Neural cell (in vitro differentiated cells): ENCODE results near the gene ODAM. TPM values are rescaled to one million over a fixed set of nuclear protein-coding genes. Genes with fewer than 3 reads are reported as not detected.
"Not testable (repeated sequence)": the region's sequence is repeated elsewhere in the genome, so short reads cannot be mapped to it uniquely, and the experiment has no call there.

Source experiments
- H2AFZ ChIP-seq: fragments of 200-600, 300-800 bp; sonication (generic), shearing (Covaris generic); 2 replicates; pipeline ENCODE4 v1.6.0; 2014; ENCODE audit warnings: low read depth, mild to moderate bottlenecking, antibody characterized with exemption, low read length, moderate library complexity
- H3F3A ChIP-seq: fragments of 200-600 bp; shearing (Covaris generic); 2 replicates; pipeline ENCODE4 v1.6.1; 2016; ENCODE audit warnings: mild to moderate bottlenecking, moderate library complexity, mixed read lengths, antibody characterized with exemption, low read length; ENCODE audit not compliant: insufficient read depth, poor library complexity, severe bottlenecking
- H3K27ac ChIP-seq: fragments of 200-600, 300-800 bp; sonication (generic), shearing (Covaris generic); 2 replicates; pipeline ENCODE4 v1.5.1; 2014; ENCODE audit warnings: mild to moderate bottlenecking, low read length, moderate library complexity
- H3K27me3 ChIP-seq: fragments of 300-800, 200-600 bp; sonication (generic), shearing (Covaris generic); 2 replicates; pipeline ENCODE4 v1.6.0; 2014; ENCODE audit warnings: mild to moderate bottlenecking, low read depth, low read length, moderate library complexity; ENCODE audit not compliant: insufficient read depth
- H3K36me3 ChIP-seq: fragments of 300-800, 200-600 bp; sonication (generic), shearing (Covaris generic); 2 replicates; pipeline ENCODE4 v1.5.1; 2014; ENCODE audit warnings: mild to moderate bottlenecking, antibody characterized with exemption, low read length, moderate library complexity; ENCODE audit not compliant: insufficient read depth
- H3K4me2 ChIP-seq: fragments of 300-800, 200-600 bp; sonication (generic), shearing (Covaris generic); 2 replicates; pipeline ENCODE4 v1.6.0; 2014; ENCODE audit warnings: mild to moderate bottlenecking, low read length
- H3K4me3 ChIP-seq: fragments of 300-800, 200-600 bp; sonication (generic), shearing (Covaris generic); 2 replicates; pipeline ENCODE4 v1.5.1; 2014; ENCODE audit warnings: mild to moderate bottlenecking, low read length, moderate library complexity
- H3K79me2 ChIP-seq: fragments of 200-600 bp; shearing (Covaris generic); replicated peaks from 2 replicates; pipeline ENCODE4 v1.6.0; 2014; ENCODE audit warnings: mild to moderate bottlenecking, low read length, moderate library complexity; ENCODE audit not compliant: insufficient read depth
- H3K9ac ChIP-seq: fragments of 300-800, 200-600 bp; sonication (generic), shearing (Covaris generic); 2 replicates; pipeline ENCODE4 v1.6.1; 2016; ENCODE audit warnings: mild to moderate bottlenecking, low read length, mixed read lengths
- H3K9me2 ChIP-seq: fragments of 200-600 bp; shearing (Covaris generic); 2 replicates; pipeline ENCODE4 v1.6.1; 2016; ENCODE audit warnings: mild to moderate bottlenecking, low read length, mixed read lengths; ENCODE audit not compliant: insufficient read depth
- H3K9me3 ChIP-seq: fragments of 200-600, 300-800 bp; sonication (generic), shearing (Covaris generic); 2 replicates; pipeline ENCODE4 v1.6.1; 2016; ENCODE audit warnings: mild to moderate bottlenecking, mixed run types, low read length, moderate library complexity, mixed read lengths
- H4K20me1 ChIP-seq: fragments of 200-600 bp; shearing (Covaris generic); 2 replicates; pipeline ENCODE4 v1.6.1; 2016; ENCODE audit warnings: mild to moderate bottlenecking, mixed run types; ENCODE audit not compliant: insufficient read depth
- EP300 ChIP-seq: fragments of 450-650 bp; conservative IDR thresholded peaks from 2 replicates; pipeline ENCODE4 v1.6.1; 2014; ENCODE audit warnings: antibody characterized with exemption, mild to moderate bottlenecking, moderate library complexity; ENCODE audit not compliant: poor library complexity, severe bottlenecking
- EZH2 ChIP-seq: fragments of 200-600, 300-800 bp; shearing (Covaris generic), sonication (generic); IDR thresholded peaks from 2 replicates; pipeline ENCODE4 v1.6.1; 2014; ENCODE audit warnings: antibody characterized with exemption, low read length, borderline replicate concordance, mild to moderate bottlenecking; ENCODE audit not compliant: insufficient read depth, poor library complexity, severe bottlenecking
- MXI1 ChIP-seq: fragments of 450-650 bp; conservative IDR thresholded peaks from 2 replicates; pipeline ENCODE4 v1.6.1; 2014; ENCODE audit warnings: antibody characterized with exemption, mild to moderate bottlenecking; ENCODE audit not compliant: poor library complexity, severe bottlenecking
- POLR2AphosphoS5 ChIP-seq: IDR thresholded peaks from 2 replicates; pipeline ENCODE4 v1.6.1; 2012
- REST ChIP-seq: IDR thresholded peaks from 2 replicates; pipeline ENCODE4 v1.6.1; 2012; ENCODE audit warnings: borderline replicate concordance
- SMC3 ChIP-seq: fragments of 450-650 bp; conservative IDR thresholded peaks from 2 replicates; pipeline ENCODE4 v1.6.1; 2014; ENCODE audit warnings: antibody characterized with exemption, mild to moderate bottlenecking, moderate library complexity; ENCODE audit not compliant: poor library complexity
- TAF1 ChIP-seq: IDR thresholded peaks from 2 replicates; pipeline ENCODE4 v1.6.1; 2012; ENCODE audit warnings: low read depth
- polyA plus RNA-seq: library from polyadenylated mRNA; depleted of rRNA; stranded (reverse); fragments of >200 nt; gene quantifications from 2 replicates; pipeline ENCODE4 v1.2.3, GENCODE V29; 2014

The ODAM gene
- polyA plus RNA-seq, 1 donor from 2014 or later = not detected

GRCh38 chr4:70221389-70221788, 25.9 kb downstream of the ODAM start:
- not testable (repeated sequence) for H2AFZ ChIP-seq, H3K27ac ChIP-seq, H3K27me3 ChIP-seq, H3K9me2 ChIP-seq, H3K4me2 ChIP-seq, H3K9ac ChIP-seq, H3K4me3 ChIP-seq, H4K20me1 ChIP-seq, H3F3A ChIP-seq, H3K9me3 ChIP-seq, H3K36me3 ChIP-seq, H3K79me2 ChIP-seq

GRCh38 chr4:70221818-70222217, 26.3 kb downstream of the ODAM start:
- not testable (repeated sequence) for H2AFZ ChIP-seq, H3K9ac ChIP-seq, H4K20me1 ChIP-seq, H3K4me3 ChIP-seq, H3K36me3 ChIP-seq, H3K27ac ChIP-seq, H3K79me2 ChIP-seq, H3K27me3 ChIP-seq, H3K4me2 ChIP-seq, H3K9me3 ChIP-seq, H3F3A ChIP-seq, H3K9me2 ChIP-seq

- H2AFZ ChIP-seq = no peak within 1 kb of the TSS
- H3F3A ChIP-seq = no peaks in the 10 kb centered on the region
- H3K79me2 ChIP-seq = no peaks in the 10 kb centered on the region
- H3K9me2 ChIP-seq = no peaks in the 10 kb centered on the region
- H3K4me2 ChIP-seq = no peak within 1 kb of the TSS
- TF ChIP-seq REST (no peak), SMC3 (no peak), TAF1 (no peak), EP300 (no peak), MXI1 (no peak), POLR2AphosphoS5 (no peak)
- H4K20me1 ChIP-seq = no peaks in the 10 kb centered on the region
- H3K27ac ChIP-seq = no peak within 1 kb of the TSS
- no peaks in the 10 kb centered on the region for H3K27me3 ChIP-seq
- H3K9me3 ChIP-seq = no peaks in the 10 kb centered on the region
- no peaks in the 10 kb centered on the region for H3K36me3 ChIP-seq
- no peak within 1 kb of the TSS for H3K9ac ChIP-seq
- H3K4me3 ChIP-seq = no peak within 1 kb of the TSS
Measured at GRCh38 chr4:70225824-70226223, 30.3 kb downstream of the ODAM start, which contains the start of gene FDCSP. Gene FDCSP, plus strand, starts transcription at chr4:70226124. Its CDS starts 5,071 bp downstream, at chr4:70231195.

- no peak for TF ChIP-seq MXI1
- TF ChIP-seq SMC3 = no peak
- no peak for TF ChIP-seq EZH2
- H3K4me3 ChIP-seq = no peak overlapping the region
- no peaks in the 10 kb centered on the region for H3K9me2 ChIP-seq
- no peak overlapping the region for H2AFZ ChIP-seq
- H3K9ac ChIP-seq = no peak overlapping the region
- no peaks in the 10 kb centered on the region for H3K36me3 ChIP-seq
- H4K20me1 ChIP-seq = no peaks in the 10 kb centered on the region
- no peaks in the 10 kb centered on the region for H3K9me3 ChIP-seq
- H3K79me2 ChIP-seq = no peaks in the 10 kb centered on the region
- no peaks in the 10 kb centered on the region for H3K27me3 ChIP-seq
- no peak overlapping the region for H3K27ac ChIP-seq
- H3K4me2 ChIP-seq = no peak overlapping the region
- H3F3A ChIP-seq = no peaks in the 10 kb centered on the region
Measured at GRCh38 chr4:70236125-70236524, 40.6 kb downstream of the ODAM start.
